Measurements from ENCODE around the gene SLC22A23. TPM values are rescaled to one million over a fixed set of nuclear protein-coding genes. Genes with fewer than 3 reads are reported as not detected.
A peak's percentile ranks its signal among the peaks of the same experiment; 100 is the strongest.

Gene SLC22A23
- total RNA-seq, 8 experiments from 2014 or later, result 10.5 to 24.1 (median 13.2) TPM

GRCh38 chr6:3327403-3327802, 129.4 kb downstream of the SLC22A23 start:
- ATAC-seq (replicated peaks in 6 of 8), result no peak
- in situ Hi-C loops (cut with MboI; ENCODE audit: low pct_unique_long_range_greater_than_20kb in 2 of 9, low sequenced_read_pairs in 9 of 9, unreplicated experiment in 9 of 9), result no loop called here
- Histone ChIP-seq H3K27ac (no peak overlapping the region), H3K4me1 (replicated peaks in 1 of 2) (peaks cover 24 to 25% of the 10 kb centered on the region in 2 donors), H3K4me3 (no peak overlapping the region)
- 44 to 100% (median 92%) methylated on average over 1 to 3 of the region's 3 CpGs; no CpG with 5 or more reads in 2 of the 10 experiments for WGBS, 10 experiments

GRCh38 chr6:3326981-3327380, 129.9 kb downstream of the SLC22A23 start:
- in situ Hi-C loops (cut with MboI; ENCODE audit: low pct_unique_long_range_greater_than_20kb in 2 of 9, low sequenced_read_pairs in 9 of 9, unreplicated experiment in 9 of 9), result no loop called here
- WGBS, 10 experiments, result 60 to 100% (median 95%) methylated on average over 1 to 6 of the region's 9 CpGs; no CpG with 5 or more reads in 3 of the 10 experiments
- Histone ChIP-seq H3K4me3 (no peak overlapping the region), H3K27ac (no peak overlapping the region), H3K4me1 (replicated peaks in 1 of 2) (peaks cover 24 to 25% of the 10 kb centered on the region in 2 donors)
- ATAC-seq (replicated peaks in 6 of 8), result no peak

GRCh38 chr6:3326184-3326971, 130.5 kb downstream of the SLC22A23 start:
- in situ Hi-C loops (cut with MboI; ENCODE audit: low pct_unique_long_range_greater_than_20kb in 2 of 9, low sequenced_read_pairs in 9 of 9, unreplicated experiment in 9 of 9), result no loop called here
- peaks cover 24 to 25% of the 10 kb centered on the region in 2 donors for H3K4me1 ChIP-seq (replicated peaks in 1 of 2)
- no peak overlapping the region for H3K27ac ChIP-seq
- 55 to 100% (median 80%) methylated on average over 1 to 11 of the region's 11 CpGs; no CpG with 5 or more reads in 1 of the 10 experiments for WGBS, 10 experiments
- ATAC-seq (replicated peaks in 6 of 8), result peak in 2 of 8 experiments; percentile 71 to 72
- H3K4me3 ChIP-seq, result no peak overlapping the region

GRCh38 chr6:3325210-3325609, 131.6 kb downstream of the SLC22A23 start:
- H3K27ac ChIP-seq, result no peak overlapping the region
- peaks cover 24 to 25% of the 10 kb centered on the region in 2 donors for H3K4me1 ChIP-seq (replicated peaks in 1 of 2)
- peak in 2 of 8 experiments; percentile 4 to 33 for ATAC-seq (replicated peaks in 6 of 8)
- in situ Hi-C loops (cut with MboI; ENCODE audit: low pct_unique_long_range_greater_than_20kb in 2 of 9, low sequenced_read_pairs in 9 of 9, unreplicated experiment in 9 of 9), result no loop called here
- H3K4me3 ChIP-seq, result no peak overlapping the region

GRCh38 chr6:3324262-3324942, 132.4 kb downstream of the SLC22A23 start:
- ATAC-seq (replicated peaks in 6 of 8), result peak in 7 of 8 experiments; percentile 89 to 95 (median 92)
- no peak overlapping the region for H3K4me3 ChIP-seq
- WGBS, 10 experiments, result 34 to 89% (median 64%) methylated on average over 3 to 12 of the region's 12 CpGs
- H3K4me1 ChIP-seq (replicated peaks in 1 of 2), result peaks cover 24 to 25% of the 10 kb centered on the region in 2 donors
- no peak overlapping the region for H3K27ac ChIP-seq
- in situ Hi-C loops (cut with MboI; ENCODE audit: low pct_unique_long_range_greater_than_20kb in 2 of 9, low sequenced_read_pairs in 9 of 9, unreplicated experiment in 9 of 9), result no loop called here

- in situ Hi-C loops (cut with MboI; ENCODE audit: low pct_unique_long_range_greater_than_20kb in 2 of 9, low sequenced_read_pairs in 9 of 9, unreplicated experiment in 9 of 9), result no loop called here
- no peak overlapping the region for H3K4me3 ChIP-seq
- WGBS, 10 experiments, result 90 to 100% (median 98%) methylated on average over 1 to 14 of the region's 21 CpGs; no CpG with 5 or more reads in 1 of the 10 experiments
- H3K27ac ChIP-seq, result no peak overlapping the region
- ATAC-seq (replicated peaks in 6 of 8), result no peak
- H3K4me1 ChIP-seq (replicated peaks in 1 of 2), result peaks cover 20 to 25% of the 10 kb centered on the region in 2 donors
Observed at GRCh38 chr6:3323696-3324261, 133.1 kb downstream of the SLC22A23 start.

GRCh38 chr6:3323148-3323547, 133.7 kb downstream of the SLC22A23 start:
- Histone ChIP-seq H3K4me1 (replicated peaks in 1 of 2) (peaks cover 19 to 29% of the 10 kb centered on the region in 2 donors), H3K27ac (no peak overlapping the region), H3K4me3 (no peak overlapping the region)
- 40 to 96% (median 87%) methylated on average over 1 to 3 of the region's 3 CpGs; no CpG with 5 or more reads in 4 of the 10 experiments for WGBS, 10 experiments
- in situ Hi-C loops (cut with MboI; ENCODE audit: low pct_unique_long_range_greater_than_20kb in 2 of 9, low sequenced_read_pairs in 9 of 9, unreplicated experiment in 9 of 9), result no loop called here
- no peak for ATAC-seq (replicated peaks in 6 of 8)

- in situ Hi-C loops (cut with MboI; ENCODE audit: low pct_unique_long_range_greater_than_20kb in 2 of 9, low sequenced_read_pairs in 9 of 9, unreplicated experiment in 9 of 9), result no loop called here
- H3K4me3 ChIP-seq, result no peak overlapping the region
- no peak for ATAC-seq (replicated peaks in 6 of 8)
- 60 to 100% (median 88%) methylated on average over 1 to 11 of the region's 14 CpGs; no CpG with 5 or more reads in 2 of the 10 experiments for WGBS, 10 experiments
- H3K4me1 ChIP-seq (replicated peaks in 1 of 2), result peaks cover 26 to 36% of the 10 kb centered on the region in 2 donors
- H3K27ac ChIP-seq, result no peak overlapping the region
Observed at GRCh38 chr6:3322366-3322890, 134.4 kb downstream of the SLC22A23 start.

- H3K27ac ChIP-seq, result no peak overlapping the region
- WGBS, 10 experiments, result 80 to 100% (median 100%) methylated on average over 1 to 6 of the region's 8 CpGs; no CpG with 5 or more reads in 5 of the 10 experiments
Observed at GRCh38 chr6:3321875-3322274, 135.0 kb downstream of the SLC22A23 start.

GRCh38 chr6:3321042-3321441, 135.8 kb downstream of the SLC22A23 start:
- peaks cover 22 to 34% of the 10 kb centered on the region in 2 donors for H3K4me1 ChIP-seq (replicated peaks in 1 of 2)
- in situ Hi-C loops (cut with MboI; ENCODE audit: low pct_unique_long_range_greater_than_20kb in 2 of 9, low sequenced_read_pairs in 9 of 9, unreplicated experiment in 9 of 9), result no loop called here
- no peak overlapping the region for H3K4me3 ChIP-seq
- no peak for ATAC-seq (replicated peaks in 6 of 8)
- 87 to 100% (median 97%) methylated on average over 1 to 8 of the region's 11 CpGs; no CpG with 5 or more reads in 4 of the 10 experiments for WGBS, 10 experiments
- H3K27ac ChIP-seq, result no peak overlapping the region

More at GRCh38 chr6:3321875-3322274, 135.0 kb downstream of the SLC22A23 start:
- Histone ChIP-seq H3K4me3 (no peak overlapping the region), H3K4me1 (replicated peaks in 1 of 2) (peaks cover 28 to 38% of the 10 kb centered on the region in 2 donors)
- in situ Hi-C loops (cut with MboI; ENCODE audit: low pct_unique_long_range_greater_than_20kb in 2 of 9, low sequenced_read_pairs in 9 of 9, unreplicated experiment in 9 of 9), result no loop called here
- no peak for ATAC-seq (replicated peaks in 6 of 8)

- no peak for ATAC-seq (replicated peaks in 6 of 8)
- WGBS, 10 experiments, result 0 to 100% (median 92%) methylated on average over 1 to 6 of the region's 7 CpGs; no CpG with 5 or more reads in 1 of the 10 experiments
- Histone ChIP-seq H3K4me1 (replicated peaks in 1 of 2) (peaks cover 19 to 27% of the 10 kb centered on the region in 2 donors), H3K27ac (no peak overlapping the region), H3K4me3 (no peak overlapping the region)
- in situ Hi-C loops (cut with MboI; ENCODE audit: low pct_unique_long_range_greater_than_20kb in 2 of 9, low sequenced_read_pairs in 9 of 9, unreplicated experiment in 9 of 9), result no loop called here
Observed at GRCh38 chr6:3320238-3320811, 136.5 kb downstream of the SLC22A23 start.

GRCh38 chr6:3319610-3320200, 137.1 kb downstream of the SLC22A23 start:
- ATAC-seq (replicated peaks in 6 of 8), result no peak
- no peak overlapping the region for H3K27ac ChIP-seq
- peaks cover 16 to 21% of the 10 kb centered on the region in 2 donors for H3K4me1 ChIP-seq (replicated peaks in 1 of 2)
- WGBS, 10 experiments, result 70 to 100% (median 79%) methylated on average over 1 to 6 of the region's 10 CpGs; no CpG with 5 or more reads in 6 of the 10 experiments
- in situ Hi-C loops (cut with MboI; ENCODE audit: low pct_unique_long_range_greater_than_20kb in 2 of 9, low sequenced_read_pairs in 9 of 9, unreplicated experiment in 9 of 9), result no loop called here
- no peak overlapping the region for H3K4me3 ChIP-seq
